ENCODE results near the gene CEMIP.

Gene CEMIP

DNA sequence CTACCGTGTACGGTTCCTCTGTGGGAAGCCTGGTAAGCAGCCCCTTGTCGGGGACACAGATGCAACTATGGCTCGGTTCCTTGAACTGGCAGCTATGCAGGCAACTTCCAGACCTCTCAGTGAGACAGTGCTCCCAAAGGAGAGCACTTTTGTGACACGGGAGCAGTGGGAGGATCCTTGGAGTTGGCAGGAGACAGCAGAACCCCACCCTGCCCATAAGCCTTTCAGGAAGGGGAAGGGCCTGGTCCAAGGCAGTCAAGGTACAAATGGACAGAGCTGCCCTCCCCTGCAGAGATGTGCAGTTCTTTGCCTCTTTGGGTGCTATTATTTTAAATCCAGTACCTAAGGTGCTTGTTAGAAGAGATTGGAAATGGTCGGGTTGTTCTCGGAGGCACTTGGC is 115.9 kb downstream of the CEMIP start:
- DNase-seq: no peak

GRCh38 chr15:80895965-80896364 is 116.8 kb downstream of the CEMIP start:
- no peak for DNase-seq

DNA sequence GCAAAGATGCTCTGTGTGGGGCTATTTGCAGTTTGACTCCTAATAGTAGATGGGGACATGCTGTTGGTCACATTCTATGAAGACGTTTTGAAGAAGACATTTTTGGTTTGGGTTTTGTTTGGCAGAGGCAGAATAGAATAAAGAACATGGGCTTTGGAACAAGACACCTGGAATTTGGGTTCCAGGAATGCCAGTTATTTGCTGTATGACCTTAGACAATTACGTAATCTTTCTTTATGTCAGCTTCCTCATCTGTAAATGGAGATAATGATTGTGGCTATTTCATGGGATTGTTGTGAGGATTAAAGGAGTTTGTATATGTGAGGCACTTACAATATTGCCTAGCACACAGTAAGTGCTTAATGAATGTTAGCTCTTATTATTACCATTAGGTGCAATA is 118.9 kb downstream of the CEMIP start:
- DNase-seq: no peak

DNA sequence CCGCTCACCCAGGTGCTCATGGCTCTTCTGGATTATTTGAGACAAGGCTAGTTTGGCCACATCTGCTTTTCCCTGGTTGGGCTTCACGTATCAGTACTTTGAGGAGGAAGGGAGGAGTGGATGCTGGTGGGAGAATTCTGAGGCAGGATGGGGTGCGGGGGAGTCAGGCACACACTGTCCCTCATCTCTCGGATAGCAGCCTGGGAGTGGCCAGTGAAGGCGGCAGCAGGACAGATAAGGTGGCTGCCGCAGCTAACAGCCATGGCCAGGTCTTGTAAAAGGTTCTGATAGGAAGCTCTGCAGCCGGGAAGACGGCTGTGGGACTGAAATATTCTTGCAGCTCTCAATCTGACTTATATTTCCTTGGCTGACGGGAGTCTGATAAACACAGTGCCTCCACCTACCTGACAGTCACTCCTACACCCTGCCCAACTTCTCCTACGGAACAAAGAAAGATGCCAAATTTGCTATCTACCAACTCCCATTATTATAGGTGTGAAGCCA is 123.2 kb downstream of the CEMIP start:
- DNase-seq: no peak

- peak; percentile 7 for DNase-seq
Observed at GRCh38 chr15:80904998-80905397, 125.8 kb downstream of the CEMIP start.

GRCh38 chr15:80906159-80906766 is 127.1 kb downstream of the CEMIP start:
- peak; percentile 30 for DNase-seq

GRCh38 chr15:80911821-80912220 is 132.7 kb downstream of the CEMIP start:
- DNase-seq: no peak

DNA sequence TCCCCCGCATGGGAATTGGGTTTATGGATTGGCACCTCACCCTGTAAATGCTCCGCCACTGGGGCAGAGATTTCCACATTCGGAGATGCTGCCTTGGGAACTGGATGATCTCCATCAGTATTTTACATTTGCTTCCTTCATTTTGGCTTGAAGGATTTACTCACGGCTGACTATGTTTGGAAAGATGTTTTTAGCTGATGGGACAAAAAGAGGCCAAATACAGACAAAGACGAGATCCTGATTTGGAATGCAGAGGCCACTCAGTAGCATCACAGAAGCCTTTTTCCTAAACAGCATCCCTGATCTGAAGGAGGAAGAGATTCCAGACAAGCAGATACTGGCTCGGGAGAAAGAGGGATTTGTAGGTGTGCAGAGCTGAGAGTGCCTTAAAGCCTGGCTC is 133.5 kb downstream of the CEMIP start:
- DNase-seq: no peak

- no peak for DNase-seq
Observed at GRCh38 chr15:80913541-80913940, 134.4 kb downstream of the CEMIP start.

DNA sequence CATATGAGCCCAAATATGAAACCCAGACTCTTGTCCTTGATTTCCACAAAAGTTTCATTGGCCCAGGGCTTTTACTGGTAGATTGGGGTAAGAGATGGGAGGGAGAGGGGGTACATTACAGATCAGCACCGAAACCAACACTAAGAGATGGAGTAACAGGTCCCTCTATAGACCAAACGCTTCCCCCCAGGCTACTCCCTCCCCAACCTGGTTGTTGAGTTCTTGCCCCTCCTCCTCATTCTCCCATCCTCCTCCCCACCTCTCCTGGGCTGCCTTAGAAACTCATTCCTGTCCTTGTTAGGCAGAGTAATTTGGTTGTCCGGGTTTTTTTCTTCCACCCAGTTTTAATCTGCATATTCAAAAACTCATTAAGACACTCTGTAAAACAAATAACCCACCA is 136.3 kb downstream of the CEMIP start:
- no peak for DNase-seq

DNA sequence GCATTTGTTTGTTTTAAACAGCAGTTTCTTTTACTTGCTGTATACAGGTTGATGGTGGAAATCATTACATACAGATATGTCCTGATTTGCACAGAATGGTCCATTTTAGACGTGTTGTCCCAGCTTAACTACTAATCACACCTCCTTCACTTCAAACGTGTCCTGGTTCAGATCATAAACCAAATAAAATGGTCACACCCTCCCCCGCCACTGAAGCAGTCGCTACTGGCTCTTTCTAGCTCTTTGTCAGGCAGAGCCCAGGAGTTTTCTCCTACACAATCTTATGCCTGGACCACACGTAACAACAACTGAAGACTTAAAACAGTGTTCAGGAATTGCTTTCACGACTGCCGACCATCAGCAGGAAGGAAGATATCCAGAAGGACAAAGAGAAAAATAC is 136.9 kb downstream of the CEMIP start:
- no peak for DNase-seq

- no peak for DNase-seq
Observed at GRCh38 chr15:80918196-80918783, 139.1 kb downstream of the CEMIP start.

GRCh38 chr15:80920271-80920699 is 141.1 kb downstream of the CEMIP start:
- no peak for DNase-seq

DNA sequence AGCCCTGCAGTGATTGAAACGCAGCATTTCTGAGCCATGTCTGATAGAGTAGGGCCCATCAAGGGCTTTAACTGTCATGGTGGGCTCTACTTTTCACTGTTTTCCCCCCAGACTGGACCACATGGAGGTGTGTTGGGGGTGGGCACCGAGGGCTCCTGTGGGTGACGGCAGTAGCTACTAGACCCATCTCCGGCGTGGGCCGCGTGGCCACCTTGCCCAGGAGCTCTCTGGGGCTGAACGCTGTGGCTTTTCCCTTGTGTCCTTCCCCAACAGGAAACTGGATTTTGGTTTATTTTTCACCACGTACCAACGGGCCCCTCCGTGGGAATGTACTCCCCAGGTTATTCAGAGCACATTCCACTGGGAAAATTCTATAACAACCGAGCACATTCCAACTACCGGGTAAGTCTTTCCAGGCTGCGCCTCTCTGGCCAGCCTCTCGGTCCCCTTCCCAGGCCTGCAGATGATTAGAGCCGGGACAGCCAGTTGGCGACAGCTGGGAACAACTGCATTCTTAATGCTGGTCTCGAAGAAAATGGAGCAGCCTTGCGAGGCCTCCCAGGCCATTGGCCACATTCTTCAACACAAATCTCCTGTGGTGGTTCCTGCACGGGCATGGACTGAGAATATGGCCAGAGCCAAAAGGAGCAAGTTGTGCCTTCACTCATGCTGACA is 142.7 kb downstream of the CEMIP start:
- DNase-seq: no peak

DNA sequence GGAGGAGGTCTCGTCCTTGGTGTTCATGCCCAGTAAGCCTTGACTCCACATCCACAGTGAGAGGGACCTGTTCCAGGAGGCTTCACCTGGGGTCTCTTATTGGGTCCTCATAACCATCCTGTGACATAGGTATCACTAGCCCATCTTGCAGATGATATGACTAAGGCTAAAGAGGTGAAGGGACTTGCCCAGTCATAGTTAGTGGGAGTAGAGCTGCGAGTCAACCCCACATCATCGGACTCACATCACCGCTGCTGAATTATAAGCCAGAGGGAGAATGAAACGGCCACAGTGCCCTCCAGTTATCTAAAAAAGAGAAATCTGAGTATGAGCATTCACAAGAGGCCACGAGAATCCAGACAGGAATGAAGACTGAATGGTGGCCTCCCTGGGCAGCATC is 144.5 kb downstream of the CEMIP start:
- no peak for DNase-seq

DNA sequence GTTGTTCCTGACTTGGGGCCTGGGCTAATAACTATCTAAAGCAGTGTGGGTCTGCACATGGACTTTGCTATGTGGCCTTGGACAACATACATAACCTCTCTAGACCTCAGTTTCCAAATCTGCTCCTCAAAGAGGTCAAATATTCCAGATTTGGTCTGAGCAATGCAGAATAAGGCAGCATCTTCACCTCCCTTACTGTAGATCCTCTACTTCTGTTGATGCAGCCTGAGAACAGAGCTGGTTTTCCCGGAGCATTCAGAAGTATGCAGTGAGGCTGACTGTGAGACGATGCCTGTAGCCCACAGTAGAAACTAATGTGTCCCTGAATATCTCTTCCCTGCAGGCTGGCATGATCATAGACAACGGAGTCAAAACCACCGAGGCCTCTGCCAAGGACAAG is 145.1 kb downstream of the CEMIP start:
- DNase-seq: no peak

- no peak for DNase-seq
Observed at GRCh38 chr15:80925597-80926059, 146.5 kb downstream of the CEMIP start.

DNA sequence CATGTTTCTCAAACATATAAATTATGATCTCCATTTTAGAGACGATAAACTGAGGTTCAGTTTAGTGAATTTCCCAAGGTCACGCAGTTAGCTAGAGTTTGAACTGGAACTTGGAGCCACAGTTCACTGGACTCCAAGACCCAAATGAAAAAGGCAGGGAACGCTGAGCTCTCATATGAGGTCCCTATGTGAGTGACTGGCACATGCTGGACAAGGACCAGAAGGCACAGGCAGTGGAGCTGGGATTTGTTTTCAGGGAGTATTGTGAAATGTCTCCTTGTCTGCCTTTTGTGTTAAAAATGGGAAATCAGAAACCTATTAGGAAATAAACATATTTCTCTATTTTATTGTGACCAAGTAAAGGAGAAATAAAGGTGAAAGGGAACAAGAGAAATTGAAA is 147.0 kb downstream of the CEMIP start:
- no peak for DNase-seq

GRCh38 chr15:80929225-80929624 is 150.1 kb downstream of the CEMIP start:
- peak; percentile 67 for DNase-seq

GRCh38 chr15:80929689-80930088 is 150.5 kb downstream of the CEMIP start:
- DNase-seq: no peak

DNA sequence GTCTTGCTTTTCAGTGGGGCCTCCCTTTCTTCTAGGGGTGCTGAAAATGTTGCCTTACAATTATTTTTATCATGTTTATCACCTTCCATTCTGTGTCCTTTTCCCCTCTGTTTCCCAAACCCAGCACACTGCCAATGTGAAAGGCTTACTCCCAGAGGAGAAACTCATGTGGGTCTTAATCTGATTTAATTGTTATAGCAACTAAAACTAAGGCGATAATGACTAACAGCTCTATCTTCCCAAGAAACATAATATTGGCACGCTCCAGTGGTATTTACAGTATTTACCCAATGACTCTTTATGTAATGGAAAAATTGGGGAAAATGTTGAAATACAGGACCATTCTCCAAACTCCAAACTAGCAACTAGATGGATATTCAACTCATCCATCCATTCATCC is 152.0 kb downstream of the CEMIP start:
- DNase-seq: peak; percentile 16

- no peak for DNase-seq
Observed at GRCh38 chr15:80931721-80932512, 152.7 kb downstream of the CEMIP start.

GRCh38 chr15:80932513-80932815 is 153.3 kb downstream of the CEMIP start:
- no peak for DNase-seq

Data from fibroblast of skin of back (primary cell).